ENCODE measurements around the gene FTH1.
A peak's percentile ranks its signal among the peaks of the same experiment; 100 is the strongest.

DNA sequence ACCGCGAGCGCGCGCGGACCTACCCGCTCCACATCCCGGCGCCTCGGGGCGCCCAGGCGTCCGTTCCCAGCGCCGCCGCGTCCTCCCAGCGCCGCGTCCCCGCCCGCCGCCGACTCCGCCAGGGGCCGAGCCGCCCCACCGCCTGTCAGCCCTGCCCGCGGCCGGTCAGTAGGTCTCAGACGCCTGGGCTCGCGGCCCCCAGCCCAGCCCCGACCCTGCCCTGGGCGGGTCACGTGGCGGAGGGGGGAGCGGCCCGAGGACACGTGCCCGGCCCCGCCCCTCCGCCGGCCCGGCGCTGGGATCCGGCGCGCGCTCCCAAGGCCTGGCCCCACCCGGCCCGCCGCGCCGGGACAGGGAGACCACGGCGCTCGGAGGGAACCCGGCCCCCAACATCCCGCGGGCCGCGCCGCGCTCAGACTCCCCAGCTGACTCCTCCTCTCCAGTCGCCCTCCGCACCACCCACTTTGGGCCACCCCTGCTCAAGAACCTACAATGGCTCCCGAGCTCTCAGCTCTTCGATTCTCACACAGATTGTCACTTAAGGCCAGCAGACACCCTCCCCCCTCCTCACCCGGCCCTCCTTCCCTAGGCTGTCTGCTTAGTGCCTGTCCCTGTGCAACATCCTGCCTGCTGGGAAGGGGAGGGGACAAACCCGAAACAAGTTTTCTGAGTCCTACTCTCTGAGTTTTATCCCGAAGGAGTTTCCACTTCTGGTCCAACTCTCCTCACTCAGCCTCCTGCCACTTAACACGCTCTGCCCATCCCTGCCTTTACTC is 49.9 kb downstream of the FTH1 start, which contains the start of gene RAB3IL1:
- TF ChIP-seq POLR2AphosphoS5 (IDR thresholded peaks at IDR 0.05), result peak; percentile 44
- peak in 2 of 4 experiments; percentile 8 to 11 for TF ChIP-seq CTCF (IDR thresholded peaks at IDR 0.05)
- TF ChIP-seq POLR2A (IDR thresholded peaks at IDR 0.05), result peak; percentile 32 to 51
